ENCODE results near the gene VEZF1.

Gene VEZF1

DNA sequence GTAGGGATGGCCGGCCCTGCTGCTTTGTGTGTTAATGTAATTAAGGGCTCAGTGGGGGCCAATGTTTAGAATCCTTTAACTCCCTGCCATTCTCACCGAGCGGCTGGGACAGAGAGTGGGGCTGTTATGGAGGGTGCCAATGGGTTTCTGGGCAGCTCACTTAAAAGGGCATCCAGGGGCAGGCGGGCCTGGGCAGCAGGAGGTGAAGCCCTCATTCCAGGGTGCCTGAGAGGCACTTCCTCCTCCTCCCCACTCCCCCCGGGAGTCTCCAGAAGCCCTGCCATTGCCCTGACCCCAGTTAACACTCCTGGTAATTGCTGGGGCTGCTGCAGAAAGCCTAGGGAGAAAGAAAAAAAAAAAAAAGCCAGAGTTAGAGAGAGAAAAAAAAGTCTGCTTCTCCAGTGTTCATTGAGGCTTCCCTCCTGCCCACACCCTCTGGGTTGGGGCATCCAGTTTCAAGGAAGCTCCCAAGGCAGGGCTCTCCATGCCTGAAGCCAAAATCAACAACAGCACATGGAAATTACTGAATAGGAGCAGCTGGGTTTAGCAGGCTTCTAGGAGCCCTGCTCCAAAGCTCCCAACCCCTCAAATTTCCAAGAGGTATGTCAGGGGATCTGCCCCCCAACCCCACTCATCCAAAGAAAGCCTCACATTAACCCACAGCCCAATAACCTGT, 60.9 kb downstream of the VEZF1 start:
- no peak for ATAC-seq (replicated peaks)
- Mint-ChIP-seq H3K27me3 (peaks cover 66 to 89% of the 10 kb centered on the region in 2 donors), H3K9me3 (no peaks in the 10 kb centered on the region), H3K36me3 (no peaks in the 10 kb centered on the region), H3K4me1 (peaks cover 0 to 11% of the 10 kb centered on the region in 2 donors), H3K27ac (no peak overlapping the region), H3K4me3 (no peak overlapping the region)
- no peak for DNase-seq

DNA sequence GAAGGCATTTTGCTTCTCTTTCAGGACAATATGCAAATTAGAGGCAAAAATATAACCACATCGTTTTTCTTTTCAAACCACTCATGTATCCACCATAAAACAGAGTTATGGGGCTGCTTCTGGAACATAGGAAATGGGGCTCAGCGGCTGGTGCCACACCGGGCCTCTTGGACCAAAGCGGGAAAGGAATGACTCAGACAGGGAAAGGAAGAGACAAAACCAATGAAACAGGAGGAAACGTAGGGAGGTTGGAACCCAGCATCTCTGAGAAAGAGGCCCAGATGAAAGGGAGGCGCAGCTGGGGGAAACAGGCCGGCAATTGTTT, 61.4 kb downstream of the VEZF1 start:
- DNase-seq (no peak), ATAC-seq (replicated peaks) (no peak)
- Mint-ChIP-seq H3K4me3 (no peak overlapping the region), H3K27ac (no peak overlapping the region), H3K9me3 (no peaks in the 10 kb centered on the region), H3K36me3 (no peaks in the 10 kb centered on the region), H3K27me3 (peaks cover 68 to 89% of the 10 kb centered on the region in 2 donors), H3K4me1 (peaks cover 0 to 11% of the 10 kb centered on the region in 2 donors)

GRCh38 chr17:57925361-57925990, 62.6 kb downstream of the VEZF1 start:
- H3K4me3 Mint-ChIP-seq, result no peak overlapping the region
- H3K9me3 Mint-ChIP-seq, result no peaks in the 10 kb centered on the region
- peaks cover 0 to 11% of the 10 kb centered on the region in 2 donors for H3K4me1 Mint-ChIP-seq
- H3K36me3 Mint-ChIP-seq, result no peaks in the 10 kb centered on the region
- H3K27ac Mint-ChIP-seq, result no peak overlapping the region
- peaks cover 69 to 86% of the 10 kb centered on the region in 2 donors for H3K27me3 Mint-ChIP-seq
- ATAC-seq (replicated peaks) (no peak), DNase-seq (no peak)

- H3K4me3 Mint-ChIP-seq, result no peak overlapping the region
- peaks cover 0 to 11% of the 10 kb centered on the region in 2 donors for H3K4me1 Mint-ChIP-seq
- DNase-seq, result no peak
- H3K36me3 Mint-ChIP-seq, result no peaks in the 10 kb centered on the region
- ATAC-seq (replicated peaks), result no peak
- H3K27me3 Mint-ChIP-seq, result peaks cover 69 to 88% of the 10 kb centered on the region in 2 donors
- no peaks in the 10 kb centered on the region for H3K9me3 Mint-ChIP-seq
- no peak overlapping the region for H3K27ac Mint-ChIP-seq
Measured at GRCh38 chr17:57924677-57925076, 63.4 kb downstream of the VEZF1 start.
